ENCODE data around the gene VAV3.

VAV3 gene

DNA sequence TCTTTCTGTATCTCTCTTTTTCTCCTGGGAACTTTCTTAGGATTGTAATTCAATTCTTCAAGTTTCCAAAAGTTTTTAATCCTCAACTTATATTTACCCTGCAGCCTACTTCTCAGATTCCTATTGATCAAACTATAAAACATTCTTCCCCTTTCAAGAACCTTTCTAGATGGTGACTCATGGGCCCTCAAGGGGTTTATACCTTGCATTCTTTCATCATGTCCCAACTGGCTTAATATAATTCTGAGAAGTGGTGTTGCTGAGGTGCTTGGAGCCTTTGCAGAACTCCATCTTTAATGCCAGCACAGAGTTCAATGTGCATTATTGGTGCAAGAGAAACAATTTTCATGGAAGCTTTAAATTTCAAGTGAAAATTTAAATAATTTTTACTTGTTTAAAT lies 273.4 kb downstream of the VAV3 start:
- in situ Hi-C loops (cut with HindIII; ENCODE audit: low sequenced_read_pairs), result no loop called here

DNA sequence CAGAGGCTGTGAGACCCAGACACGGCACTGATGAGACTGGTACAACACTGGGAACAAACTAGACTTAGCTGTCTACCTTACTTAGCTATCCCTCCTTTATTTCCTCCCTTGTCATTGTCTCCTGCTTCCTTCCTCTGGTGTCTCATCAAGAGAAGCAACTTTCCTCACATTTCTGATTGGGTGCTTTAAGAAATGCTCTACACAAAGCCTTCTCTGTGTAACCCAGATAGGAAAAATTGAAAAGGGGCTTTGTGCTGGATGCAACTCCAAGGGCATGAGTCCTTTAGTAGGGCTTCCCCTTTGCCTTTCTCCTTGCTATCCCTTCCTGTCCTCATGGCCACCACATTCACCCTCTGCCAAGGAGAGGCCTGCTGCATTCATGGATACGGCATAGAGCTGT lies 274.5 kb downstream of the VAV3 start:
- in situ Hi-C loops (cut with HindIII; ENCODE audit: low sequenced_read_pairs), result no loop called here

DNA sequence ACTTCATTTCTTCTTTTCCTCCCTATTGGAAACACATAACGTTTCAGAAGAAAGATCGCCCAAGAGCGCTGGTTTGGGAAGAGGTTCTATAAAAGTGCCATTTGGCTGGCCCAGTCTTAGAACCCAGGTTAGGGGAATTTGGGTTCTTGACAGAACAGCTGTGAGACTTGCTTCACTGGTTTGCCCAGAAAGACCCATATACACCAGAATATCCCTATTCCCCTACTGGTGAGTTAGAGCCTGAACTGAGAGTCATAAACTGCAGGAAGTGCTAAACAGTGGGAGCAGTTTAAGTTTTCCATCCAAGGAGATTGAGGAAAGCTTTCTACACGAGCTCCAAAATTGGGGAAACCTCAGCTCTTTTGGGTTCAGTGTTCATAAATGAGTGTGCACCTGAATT lies 275.2 kb downstream of the VAV3 start:
- in situ Hi-C loops (cut with HindIII; ENCODE audit: low sequenced_read_pairs), result no loop called here

DNA sequence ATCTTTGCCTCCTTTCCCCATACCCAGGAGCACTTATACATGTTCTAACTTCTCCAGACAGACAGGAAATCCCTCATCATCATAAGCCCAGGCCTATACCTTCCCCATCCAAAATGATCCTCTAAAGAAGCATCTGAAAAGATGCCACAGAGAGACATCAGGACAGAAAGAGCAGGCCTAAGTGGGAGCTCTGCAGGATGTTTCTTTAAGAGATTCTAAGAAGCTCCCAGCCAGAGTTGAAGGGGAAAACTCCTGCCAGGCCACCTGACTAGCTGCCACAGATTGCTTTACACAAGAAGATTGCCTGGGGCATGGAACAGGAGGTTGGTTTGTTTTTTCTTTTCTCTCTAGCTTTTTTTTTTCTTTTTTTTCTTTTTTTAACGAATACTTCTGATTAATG lies 275.8 kb downstream of the VAV3 start:
- in situ Hi-C loops (cut with HindIII; ENCODE audit: low sequenced_read_pairs), result no loop called here

DNA sequence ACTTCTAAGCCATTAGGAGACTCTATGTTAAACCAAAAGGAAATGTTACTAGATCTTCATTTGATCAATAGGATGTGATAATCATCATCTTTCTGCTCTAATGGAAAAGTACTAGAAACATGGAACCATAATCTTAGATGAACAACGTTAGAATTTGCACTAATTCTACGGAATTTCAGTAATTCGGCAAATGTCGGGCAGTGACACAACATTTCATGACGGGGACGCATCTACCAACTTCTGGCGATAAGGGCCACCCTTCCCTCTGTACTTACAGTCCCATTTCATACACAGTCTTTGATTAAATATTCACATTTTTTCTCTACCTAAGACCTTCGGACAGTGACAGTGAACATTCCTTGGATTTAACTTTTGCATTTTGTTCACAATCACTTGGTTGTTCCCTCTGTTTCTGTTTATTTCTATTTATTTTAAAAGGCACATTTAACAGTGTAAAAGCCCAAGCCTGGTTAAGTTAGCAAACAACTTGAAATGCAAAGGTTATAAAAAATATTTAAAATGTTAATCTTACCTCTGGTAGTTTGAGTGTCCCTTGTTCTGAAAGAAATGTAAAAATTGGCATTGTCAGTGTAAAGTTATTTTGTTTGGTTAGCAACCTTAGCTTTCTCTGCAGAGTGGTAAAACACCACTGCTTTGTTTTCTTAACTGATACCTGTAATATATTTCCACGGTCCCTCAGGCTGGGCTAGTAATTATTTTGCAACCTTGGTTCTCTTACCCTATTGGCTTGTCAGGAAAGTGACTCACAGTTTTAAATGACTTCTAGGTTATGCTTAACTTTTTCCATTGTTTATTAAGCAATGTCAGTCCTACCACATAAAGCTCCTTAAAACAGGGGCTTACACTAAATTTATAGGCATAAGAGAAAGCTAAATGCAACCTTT lies 276.9 kb downstream of the VAV3 start:
- in situ Hi-C loops (cut with HindIII; ENCODE audit: low sequenced_read_pairs), result no loop called here

DNA sequence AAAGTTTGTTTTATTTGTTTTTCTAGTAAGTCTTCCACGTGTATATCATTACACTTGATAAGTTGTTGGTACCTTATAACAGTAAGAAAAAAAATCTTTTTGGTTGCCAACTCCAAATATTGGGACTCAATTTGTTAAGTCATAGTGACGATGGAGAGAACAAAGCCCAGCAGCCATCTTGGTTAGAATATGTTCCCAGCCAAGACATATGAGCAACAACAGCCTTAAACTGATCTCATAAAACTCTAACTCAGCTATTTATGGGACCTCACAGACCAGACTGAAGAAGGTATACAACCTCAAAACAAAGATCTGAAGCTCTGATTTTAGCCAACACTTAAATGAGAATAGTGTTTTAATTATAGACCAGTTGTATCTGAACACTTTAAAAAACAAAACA lies 281.3 kb downstream of the VAV3 start:
- in situ Hi-C loops (cut with HindIII; ENCODE audit: low sequenced_read_pairs), result no loop called here

DNA sequence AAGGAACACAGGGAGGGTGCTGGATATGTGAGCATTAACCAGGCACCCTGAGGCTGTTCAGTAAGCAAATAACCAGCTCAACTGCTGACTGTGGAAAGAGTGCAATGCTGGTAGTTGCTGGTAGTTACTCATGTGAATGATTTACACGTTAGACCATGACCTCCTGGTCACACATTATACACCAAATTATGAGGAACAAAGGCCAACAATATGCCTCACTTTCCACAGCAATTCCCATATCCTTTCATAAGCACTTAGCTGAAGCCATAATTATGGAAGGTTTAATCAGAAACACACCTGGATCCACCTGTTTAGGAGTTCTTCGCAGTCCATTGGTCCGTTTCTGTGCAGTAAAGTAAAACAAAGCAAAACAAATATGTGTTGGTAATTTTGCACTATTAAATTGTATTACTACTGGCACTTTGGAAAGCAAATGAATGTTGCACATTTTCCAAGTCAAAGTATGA lies 281.8 kb downstream of the VAV3 start:
- in situ Hi-C loops (cut with HindIII; ENCODE audit: low sequenced_read_pairs), result no loop called here

DNA sequence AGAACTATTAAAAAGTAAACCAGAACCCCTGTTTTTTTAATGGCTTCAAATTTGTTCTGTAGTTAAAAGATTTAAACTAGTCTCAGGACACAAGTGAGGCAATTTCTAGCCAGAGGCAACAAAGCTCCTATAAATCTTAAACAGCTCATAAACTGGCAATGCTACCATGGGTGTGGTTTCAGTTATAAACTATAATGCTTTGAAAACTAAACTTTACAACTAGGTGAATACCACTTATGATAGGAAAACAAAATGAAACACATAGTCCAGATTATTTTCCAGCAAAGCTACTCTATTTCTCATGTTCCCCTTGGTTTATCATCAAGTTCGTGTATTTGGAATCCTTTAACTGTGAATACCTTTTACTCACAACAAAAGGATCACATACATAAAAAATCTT lies 282.5 kb downstream of the VAV3 start:
- in situ Hi-C loops (cut with HindIII; ENCODE audit: low sequenced_read_pairs), result no loop called here

DNA sequence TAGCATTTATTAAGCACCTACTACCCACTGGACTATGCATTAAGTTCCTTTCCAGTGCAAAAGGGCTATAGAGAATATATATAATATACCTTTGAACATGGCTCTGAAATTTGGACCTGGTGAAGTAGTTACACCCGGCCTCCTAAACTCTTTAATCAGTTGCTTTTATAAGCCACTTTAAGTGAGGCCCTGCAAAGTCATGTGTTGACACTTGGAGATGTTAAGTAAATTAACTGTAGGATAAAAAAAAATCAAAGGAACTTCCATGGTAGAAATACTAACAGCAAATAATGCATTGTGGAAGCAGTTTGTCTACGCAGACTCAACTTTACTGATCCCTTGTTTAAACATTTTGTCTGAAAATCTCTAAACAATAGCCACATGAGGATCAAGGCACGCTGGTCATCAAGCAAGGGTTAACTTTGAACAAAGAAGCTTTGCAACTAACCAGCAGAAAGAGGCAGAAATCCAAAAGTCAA lies 283.9 kb downstream of the VAV3 start:
- in situ Hi-C loops (cut with HindIII; ENCODE audit: low sequenced_read_pairs), result no loop called here

DNA sequence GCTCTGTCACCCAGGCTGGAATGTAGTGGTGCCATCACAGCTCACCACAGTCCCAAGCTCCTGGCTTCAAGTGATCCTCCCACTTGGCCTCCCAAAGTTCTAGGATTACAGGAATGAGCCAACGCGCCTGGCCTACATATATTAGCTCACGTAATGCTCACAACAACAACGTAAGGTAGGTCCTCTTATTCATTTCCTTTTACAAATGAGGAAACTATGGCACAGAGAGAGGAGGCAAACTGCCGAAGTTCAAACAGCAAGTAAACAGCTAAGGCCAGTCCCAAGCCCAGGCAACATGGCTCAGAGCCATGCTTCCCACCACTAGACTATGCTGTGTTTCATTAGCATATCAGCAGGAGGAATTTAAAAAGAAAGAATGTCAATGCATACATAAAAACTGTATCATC lies 284.4 kb downstream of the VAV3 start:
- in situ Hi-C loops (cut with HindIII; ENCODE audit: low sequenced_read_pairs), result no loop called here

DNA sequence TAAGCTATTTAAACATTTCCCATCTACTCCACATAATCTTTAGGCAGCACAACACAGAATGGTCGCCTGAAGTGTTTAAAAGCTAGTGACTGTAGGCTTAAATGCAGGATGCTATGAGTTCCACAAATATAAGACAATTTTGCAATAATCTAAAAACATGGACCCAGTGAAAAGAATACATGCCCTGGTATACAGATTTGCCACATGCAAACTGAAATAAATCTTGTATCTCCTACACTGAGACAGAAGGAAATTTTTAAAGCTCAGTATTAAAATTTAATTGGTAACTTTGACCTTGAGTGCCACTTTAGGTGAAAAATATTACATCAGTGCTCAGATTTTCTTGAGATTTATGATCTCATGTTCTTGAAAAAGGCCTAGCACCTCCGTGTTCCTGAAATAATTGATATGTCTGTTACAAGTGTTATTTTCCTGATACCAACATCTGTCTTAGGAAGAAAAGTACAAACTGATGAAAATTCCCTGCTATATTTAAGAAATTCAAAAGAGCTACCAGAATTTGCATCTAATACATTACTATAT lies 285.5 kb downstream of the VAV3 start:
- in situ Hi-C loops (cut with HindIII; ENCODE audit: low sequenced_read_pairs), result no loop called here

DNA sequence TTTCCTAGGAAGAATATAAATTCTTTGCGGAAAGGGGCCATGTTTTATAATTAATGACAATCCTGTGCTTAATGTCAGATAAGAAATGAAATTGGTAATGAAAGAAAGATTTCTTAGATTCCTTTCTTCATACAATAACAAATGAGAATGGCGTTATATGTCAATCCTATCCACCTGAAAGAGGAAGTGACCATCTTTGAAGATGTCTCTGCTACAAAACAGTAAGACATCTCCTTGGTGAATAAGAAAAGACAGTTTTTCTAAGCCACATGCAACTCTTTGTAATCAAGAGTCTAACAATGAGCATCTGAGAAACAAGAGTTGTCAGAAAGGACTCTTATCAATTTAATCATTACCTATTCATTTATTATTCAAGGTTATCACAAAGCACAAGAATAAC lies 286.0 kb downstream of the VAV3 start:
- in situ Hi-C loops (cut with HindIII; ENCODE audit: low sequenced_read_pairs), result no loop called here

DNA sequence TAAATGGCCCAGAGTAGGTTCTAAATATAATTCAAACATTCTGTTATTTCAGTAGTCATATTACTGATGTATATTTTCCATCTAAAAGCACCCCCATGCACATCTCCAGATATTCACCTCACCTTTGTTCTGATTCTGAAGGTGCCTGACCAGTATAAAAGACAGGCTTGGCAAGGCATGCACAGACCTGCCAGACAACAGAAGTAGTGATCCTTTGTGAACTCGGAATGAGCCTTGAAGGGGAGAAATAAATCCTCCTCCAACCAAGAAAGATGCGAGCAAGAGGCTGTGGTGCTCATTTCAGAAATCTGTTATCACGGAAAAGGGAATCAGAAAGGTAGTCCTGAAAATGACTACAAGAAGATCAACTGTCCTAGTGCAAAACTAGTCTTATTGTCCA lies 287.3 kb downstream of the VAV3 start:
- in situ Hi-C loops (cut with HindIII; ENCODE audit: low sequenced_read_pairs), result no loop called here

DNA sequence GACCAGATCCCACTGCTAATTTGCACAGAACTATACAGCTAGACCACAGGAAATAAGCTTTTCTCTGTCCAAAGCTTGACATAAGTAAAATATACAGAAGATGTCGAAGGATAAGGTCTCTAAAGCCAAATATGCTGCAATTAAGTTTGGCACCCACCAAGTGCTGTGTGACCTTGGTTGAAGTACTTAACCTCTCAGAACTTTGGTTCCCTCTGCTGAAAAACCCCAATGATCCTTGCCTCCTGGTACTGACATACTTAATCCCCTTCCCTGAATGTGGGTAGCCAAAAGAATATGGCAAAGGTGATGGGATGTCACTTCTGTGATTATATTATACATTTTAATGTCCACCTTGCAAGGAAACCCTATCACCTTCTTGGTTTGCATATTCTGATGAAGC lies 290.5 kb downstream of the VAV3 start:
- in situ Hi-C loops (cut with HindIII; ENCODE audit: low sequenced_read_pairs), result no loop called here

DNA sequence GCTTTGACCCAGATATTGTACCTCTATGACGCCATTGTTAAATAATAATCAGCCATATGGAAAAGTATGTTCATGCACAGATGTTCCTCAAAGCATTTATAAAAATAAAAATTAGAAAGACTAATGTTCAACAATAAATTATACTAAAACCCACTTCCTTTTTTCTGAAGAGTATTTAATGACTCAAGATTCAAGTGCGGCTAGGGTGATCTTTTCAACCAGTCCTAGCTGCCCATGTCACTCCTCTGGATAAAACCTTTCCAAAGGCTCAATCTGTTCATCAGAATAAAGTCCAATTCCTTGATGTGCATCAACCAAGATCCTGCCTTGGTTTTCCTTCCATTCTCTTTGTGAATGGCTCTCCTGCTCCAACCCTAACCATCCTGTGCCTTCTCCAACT lies 292.0 kb downstream of the VAV3 start:
- in situ Hi-C loops (cut with HindIII; ENCODE audit: low sequenced_read_pairs), result no loop called here

DNA sequence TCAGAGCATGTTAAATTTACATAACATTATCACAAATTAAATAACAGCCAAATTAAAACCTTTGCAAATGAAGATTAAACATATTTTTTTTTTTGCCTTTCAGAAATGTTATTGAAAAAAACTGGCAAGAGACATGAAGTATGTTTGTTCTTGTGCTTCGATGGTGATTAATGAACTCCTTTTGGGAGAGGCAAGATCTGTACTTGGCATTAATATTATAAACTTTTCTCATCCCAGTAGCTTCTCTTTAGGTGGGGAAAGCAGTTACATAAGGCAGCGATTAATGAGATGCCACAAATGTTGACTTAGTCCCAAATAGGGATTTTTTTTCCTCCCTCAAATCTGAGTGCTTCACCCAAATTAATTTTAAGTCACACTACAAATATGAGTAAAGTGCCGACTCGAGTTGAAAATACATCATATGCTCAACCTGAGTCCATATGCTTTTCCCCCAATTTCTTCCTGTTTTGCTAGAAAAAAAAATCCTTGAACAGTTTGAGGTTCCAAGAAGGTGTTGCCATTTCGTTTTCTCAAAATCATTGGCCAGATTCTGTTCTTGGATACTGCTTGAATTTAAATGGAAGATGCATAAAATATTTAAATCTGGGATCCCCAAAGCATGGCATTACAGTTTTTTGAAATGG lies 294.5 kb downstream of the VAV3 start:
- in situ Hi-C loops (cut with HindIII; ENCODE audit: low sequenced_read_pairs), result no loop called here

DNA sequence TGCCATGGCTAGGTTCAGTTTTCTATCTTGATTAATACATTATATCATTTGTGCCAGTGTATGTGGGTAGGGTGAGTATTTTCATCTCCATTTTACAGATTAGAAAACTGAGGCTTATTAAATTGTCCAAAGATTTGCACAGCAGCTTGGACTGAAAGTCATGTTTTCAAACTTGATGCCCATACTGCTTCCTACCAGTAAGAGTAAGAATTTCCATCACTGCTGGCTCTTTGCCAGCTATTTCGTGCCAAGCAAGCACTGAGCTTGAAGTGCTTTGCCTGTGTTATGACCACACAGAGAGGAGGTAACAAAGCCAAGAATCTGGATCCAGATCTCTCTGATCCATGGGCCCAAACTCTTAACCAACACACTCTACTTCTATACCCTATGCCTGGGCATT lies 295.0 kb downstream of the VAV3 start:
- in situ Hi-C loops (cut with HindIII; ENCODE audit: low sequenced_read_pairs), result no loop called here

DNA sequence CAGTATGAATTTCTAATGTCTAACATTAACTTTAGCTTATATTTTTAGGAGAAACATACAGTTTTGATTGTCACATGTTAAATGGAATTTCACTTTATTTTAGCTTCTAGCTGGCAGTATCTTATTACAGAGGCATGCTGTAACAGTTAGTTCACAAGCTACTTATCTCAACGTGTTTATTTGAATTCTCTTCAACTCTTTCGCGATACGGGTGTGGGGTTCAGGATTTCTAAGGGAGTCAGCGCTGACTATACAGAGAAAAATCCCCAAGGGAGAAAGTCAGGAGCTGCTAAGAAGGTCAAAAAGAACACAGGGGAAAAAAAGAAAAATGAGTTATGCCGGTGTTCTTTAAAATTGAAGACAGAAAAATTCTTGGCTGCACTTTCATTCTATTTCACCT lies 296.2 kb downstream of the VAV3 start:
- in situ Hi-C loops (cut with HindIII; ENCODE audit: low sequenced_read_pairs), result no loop called here

DNA sequence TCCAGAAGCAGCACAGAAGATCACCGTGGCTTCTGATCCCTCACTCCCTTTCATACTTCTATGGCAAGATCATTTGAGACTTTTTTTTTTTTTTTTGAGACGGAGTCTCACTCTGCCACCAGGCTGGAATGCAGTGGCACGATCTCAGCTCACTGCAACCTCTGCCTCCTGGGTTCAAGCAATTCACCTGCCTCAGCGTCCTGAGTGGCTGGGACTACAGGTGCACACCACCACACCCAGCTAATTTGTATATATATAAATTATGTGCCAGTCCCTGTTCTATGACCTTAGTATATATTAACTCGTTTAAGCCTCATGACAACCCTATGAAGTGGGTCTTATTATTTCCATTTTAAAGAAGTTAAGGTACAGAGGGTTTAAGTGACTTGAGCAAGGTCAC lies 298.5 kb downstream of the VAV3 start:
- in situ Hi-C loops (cut with HindIII; ENCODE audit: low sequenced_read_pairs), result no loop called here

DNA sequence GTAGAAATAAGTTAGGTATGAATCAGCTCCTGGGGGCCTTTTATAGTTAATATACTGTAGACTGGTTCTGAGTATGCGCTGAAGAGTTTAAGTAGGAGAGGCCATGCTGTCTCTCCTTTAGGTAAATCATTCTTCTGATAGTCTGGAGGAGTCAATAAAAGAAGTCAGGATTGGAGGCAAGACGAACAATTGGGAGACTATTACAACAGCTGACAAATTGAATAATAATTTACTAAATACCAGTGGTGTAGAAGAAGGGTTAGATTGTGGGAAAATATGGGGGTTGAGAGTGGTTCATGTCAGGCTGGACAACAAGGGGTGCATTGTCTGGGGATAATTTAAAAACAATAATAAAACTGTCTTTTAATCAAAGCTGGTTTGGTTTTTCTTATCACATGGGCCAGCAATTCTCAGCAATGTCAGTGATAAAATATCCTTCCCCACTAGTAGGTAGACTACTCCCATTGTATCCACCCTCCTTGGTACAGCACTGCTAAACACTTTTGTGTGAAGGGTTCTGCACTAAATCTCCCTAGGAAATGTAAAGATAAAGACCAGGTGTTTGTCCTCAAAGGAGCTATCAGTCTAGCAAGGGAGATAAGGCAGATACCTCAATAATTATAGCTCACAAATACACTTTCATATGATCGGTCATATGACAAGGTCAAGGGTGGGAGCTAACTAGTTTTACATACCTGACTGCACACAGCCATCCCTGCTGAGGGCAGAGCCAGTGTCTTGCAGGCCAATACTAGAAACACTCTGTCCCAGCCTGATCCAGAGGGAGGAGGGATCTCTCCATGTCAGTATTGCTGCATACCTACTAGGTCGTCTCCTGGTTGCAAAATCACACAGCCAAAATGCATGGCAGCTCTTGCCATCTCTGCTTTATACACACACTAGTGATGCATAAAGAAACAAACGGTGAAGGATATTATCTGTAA lies 299.7 kb downstream of the VAV3 start:
- in situ Hi-C loops (cut with HindIII; ENCODE audit: low sequenced_read_pairs), result loop anchor here (5.0 kb wide), 1 partner anchor 63 kb away; no protein-coding TSS in a partner anchor

DNA sequence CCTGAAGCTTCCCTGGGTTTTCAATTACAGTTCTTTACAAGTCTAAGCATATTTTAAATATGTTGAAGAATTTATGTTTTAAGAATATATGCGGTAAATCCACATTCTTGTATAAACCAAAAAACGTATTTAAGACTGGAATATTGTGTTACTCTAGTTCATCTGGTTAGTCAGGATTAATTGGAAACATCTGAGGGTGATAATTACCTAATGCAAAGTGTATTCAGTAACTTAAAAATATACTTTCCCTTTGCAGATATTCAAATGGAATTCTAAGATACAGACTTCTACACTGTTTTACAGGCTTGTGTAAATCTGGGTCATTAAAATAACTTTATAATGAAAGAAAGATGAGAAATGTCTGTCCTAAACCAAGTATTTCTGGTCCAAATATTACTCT lies 302.0 kb downstream of the VAV3 start:
- in situ Hi-C loops (cut with HindIII; ENCODE audit: low sequenced_read_pairs), result loop anchor here (5.0 kb wide), 1 partner anchor 61 kb away; no protein-coding TSS in a partner anchor
